Femur (tissue), 1 donor: Measurements from ENCODE around the gene LAMB3.
A peak's percentile ranks its signal among the peaks of the same experiment; 100 is the strongest.

Experiments
- DNase-seq: peaks from one replicate; pipeline ENCODE4 v3.0.0-alpha.2; 2017

Gene LAMB3

DNA sequence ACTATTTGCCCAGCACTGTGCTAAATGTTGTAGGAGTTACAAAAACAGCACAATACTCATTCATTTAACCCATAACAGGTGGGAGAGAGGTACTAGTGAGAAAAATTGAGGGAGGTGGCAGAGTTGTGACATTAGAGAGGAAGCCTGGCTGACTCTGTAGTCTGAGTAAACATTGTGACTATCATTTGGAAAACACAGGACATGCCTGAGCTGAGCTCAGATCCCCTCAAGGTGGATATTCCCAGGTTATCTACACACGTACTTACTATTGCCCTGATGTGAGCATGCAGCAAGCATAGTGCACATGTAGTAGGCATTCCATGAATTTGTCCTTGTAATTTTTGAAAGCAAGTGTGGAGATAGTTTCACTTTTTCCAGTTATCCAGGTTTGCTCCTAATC lies 57.8 kb downstream of the LAMB3 start:
- DNase-seq: no peak

- DNase-seq: no peak
Measured at GRCh38 chr1:209593747-209594146, 58.5 kb downstream of the LAMB3 start.

- no peak for DNase-seq
Measured at GRCh38 chr1:209590405-209590804, 61.8 kb downstream of the LAMB3 start.

- DNase-seq: no peak
Measured at GRCh38 chr1:209589863-209590262, 62.4 kb downstream of the LAMB3 start.

DNA sequence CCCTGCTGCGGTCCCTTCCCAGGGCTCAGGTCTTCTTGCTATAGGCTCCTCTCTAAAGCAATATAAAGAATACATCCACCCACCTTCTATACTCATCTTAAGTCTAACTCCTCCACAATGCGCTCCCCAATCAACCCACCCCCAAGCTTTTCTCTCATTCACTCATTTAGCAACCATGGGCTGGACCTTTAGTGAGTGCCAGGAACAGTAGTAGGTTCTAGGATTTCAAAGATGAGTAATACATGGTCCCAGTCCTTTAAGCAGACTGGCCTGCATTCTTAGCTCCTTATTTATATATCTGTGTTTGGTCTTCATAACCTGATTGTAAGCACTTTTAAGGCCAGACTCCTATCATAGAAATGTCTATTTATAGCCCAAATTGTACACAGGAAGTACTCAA lies 62.8 kb downstream of the LAMB3 start:
- no peak for DNase-seq

GRCh38 chr1:209587789-209588188 lies 64.4 kb downstream of the LAMB3 start:
- no peak for DNase-seq

DNA sequence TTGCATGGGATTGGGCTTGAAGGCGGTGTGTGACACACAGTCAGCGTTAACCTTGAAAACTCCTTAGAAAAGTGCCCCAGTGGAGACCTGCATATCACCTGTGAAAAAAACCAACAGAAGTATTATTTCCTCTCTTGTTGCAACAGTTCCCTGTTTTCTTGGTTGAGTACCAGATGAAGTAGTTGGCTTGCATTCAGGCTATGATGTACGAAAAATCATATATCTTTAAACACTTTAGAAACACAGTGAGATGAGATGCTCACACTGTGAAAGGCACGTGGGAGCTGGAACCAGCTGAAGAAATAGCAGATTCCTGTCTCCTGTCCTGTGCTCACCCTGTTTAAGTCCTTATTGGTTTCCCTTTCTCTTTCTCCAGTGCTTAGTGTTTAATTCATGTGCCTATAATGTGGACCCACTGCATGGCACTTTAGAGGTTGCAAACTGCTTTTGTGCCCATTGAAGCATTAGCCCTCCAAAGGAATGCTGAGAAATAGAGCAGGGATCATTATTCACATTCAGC lies 65.9 kb downstream of the LAMB3 start:
- no peak for DNase-seq

DNA sequence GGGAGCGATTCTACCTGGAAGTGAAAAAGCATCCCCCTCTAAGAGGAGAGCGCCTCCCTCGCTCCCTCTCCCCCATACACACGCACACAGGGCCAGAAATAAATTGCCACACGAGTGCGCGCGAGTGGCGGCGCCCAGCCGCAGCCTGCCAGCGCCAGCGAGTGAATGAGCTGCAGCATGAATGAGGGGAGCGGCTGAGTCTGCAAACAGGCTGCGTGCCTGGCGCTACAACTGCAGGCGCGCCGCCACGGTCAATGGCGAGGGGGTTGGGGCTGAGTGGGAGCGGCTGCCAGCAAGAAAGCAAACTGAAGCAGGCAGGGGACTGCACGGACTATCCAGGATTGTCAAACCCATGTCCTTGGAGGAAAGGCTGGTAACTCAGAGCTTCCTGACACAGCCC lies 66.6 kb downstream of the LAMB3 start:
- peak; percentile 79 for DNase-seq

GRCh38 chr1:209585197-209585596 lies 67.0 kb downstream of the LAMB3 start:
- DNase-seq: no peak

- DNase-seq: no peak
Measured at GRCh38 chr1:209584231-209584672, 68.0 kb downstream of the LAMB3 start.

DNA sequence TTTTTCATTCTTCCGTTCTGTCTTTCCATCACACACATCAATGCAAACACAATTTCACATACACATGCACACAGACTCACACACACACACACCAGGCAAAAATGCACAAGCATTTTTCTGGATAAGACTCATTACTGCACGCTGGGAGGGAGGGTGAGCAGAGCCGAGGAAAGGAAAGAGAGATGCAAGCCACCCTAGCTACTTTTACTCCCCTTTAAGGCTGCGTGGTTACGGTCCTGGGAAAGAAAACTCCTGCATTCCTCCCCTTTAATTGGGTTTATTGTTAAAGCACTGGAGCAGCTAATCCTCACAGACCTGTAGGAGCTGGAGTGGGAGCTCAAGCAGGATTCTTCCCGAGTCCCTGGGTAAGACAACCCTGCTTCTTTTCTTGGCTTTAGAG lies 68.8 kb downstream of the LAMB3 start, which contains the start of gene CAMK1G:
Gene CAMK1G, plus strand, starts transcription at position 307 of the 400 bp plus-strand sequence. CDS start 11,270 bp downstream, outside the sequence.
- no peak for DNase-seq

- DNase-seq: no peak
Measured at GRCh38 chr1:209580577-209580976, 71.6 kb downstream of the LAMB3 start.

DNA sequence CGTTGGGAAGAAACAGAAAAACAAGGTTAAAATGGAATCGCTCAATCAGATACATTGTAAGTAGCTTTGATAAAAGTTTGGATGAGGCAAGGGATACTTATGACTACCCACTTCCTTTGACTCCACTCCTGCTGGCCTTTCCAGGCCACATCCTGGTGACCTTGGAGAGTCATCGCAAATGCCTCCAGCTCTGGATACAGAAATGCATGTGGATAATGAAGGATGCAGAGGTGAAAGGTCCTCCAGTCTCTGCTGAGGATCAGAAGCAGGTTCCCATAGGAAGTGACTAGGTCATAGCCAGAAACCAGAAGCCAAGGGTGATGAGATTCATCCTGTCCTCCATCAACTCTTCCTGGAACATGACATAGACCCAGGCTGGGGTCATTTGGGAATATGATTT lies 74.9 kb downstream of the LAMB3 start:
- DNase-seq: no peak

DNA sequence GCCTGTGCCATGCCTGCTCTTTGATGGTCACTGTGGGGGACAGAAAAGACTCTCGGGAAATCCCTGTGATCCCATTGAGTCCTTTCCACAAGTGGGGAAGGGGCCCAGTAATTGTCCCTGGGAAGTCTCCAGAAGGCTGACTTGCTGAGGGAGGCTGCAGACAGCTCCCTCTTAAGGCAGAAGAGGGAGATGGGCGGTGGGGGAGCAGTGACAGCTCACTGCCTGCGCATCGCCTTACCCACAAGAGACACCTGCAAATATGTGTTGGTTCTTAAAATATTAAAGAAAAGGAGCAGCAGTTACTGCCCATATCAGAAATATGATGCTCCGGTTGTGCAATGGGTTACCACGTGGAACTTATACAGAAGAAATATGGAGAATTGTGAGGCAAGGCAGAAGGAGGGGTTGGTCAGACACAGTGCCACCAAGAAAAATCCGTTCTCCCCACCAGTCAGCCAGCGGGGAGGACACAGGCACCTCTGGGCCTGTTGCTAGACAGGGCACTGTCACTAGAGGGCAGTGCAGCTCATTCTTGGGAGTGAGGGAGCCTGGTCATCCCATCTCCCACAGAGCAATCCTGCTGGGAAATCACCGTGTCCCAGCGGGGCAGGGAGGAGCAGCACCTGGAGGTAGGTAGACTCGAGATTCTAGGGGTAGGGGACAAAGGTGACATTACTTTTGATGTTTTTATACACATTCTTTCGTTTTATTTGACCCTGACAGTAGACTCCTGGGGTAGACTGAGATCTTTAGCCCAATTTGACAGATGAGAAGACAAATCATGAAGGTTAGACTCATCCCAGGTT lies 75.6 kb downstream of the LAMB3 start:
- peak; percentile 79 for DNase-seq

- no peak for DNase-seq
Measured at GRCh38 chr1:209570743-209571142, 81.5 kb downstream of the LAMB3 start.

DNA sequence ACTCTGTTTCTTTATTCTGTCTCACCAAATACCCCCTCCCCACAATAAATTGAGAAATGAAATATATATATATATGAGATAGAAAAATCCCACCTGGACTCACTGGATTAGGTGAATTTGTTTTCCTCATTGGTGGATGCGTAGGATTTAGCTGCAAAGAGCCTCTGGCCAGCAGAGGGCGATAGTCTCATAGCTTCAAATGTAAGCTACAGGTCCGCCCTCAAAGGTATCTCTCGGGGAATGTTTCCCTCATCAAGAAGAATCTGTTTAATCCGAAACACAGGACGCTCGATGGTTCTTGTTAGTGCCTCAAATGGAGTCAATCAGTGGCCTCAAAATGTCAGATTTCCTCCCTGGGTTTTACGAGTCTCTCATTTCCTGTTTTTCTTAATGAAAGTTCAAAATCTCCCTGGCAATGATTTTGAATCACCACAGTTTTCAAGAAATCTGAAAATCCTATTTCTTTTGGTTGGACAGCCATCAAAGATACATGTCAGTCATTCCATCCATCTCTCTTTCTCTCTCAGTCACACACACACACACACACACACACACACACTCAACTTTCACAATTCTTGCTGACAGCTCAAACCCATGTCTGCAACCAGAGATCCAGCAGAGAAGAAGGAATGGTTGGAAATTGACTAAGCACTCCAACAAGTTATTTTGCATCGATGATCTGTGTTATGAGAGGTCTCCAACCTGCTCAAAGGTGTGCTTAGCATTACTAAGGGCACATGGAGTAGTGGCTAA lies 82.6 kb downstream of the LAMB3 start:
- peak; percentile 69 for DNase-seq

- DNase-seq: no peak
Measured at GRCh38 chr1:209567698-209568175, 84.5 kb downstream of the LAMB3 start.

GRCh38 chr1:209565759-209566678 lies 86.2 kb downstream of the LAMB3 start:
- peak; percentile 74 for DNase-seq
